ENCODE results near the gene CASD1.

- TF ChIP-seq GATA2 (IDR thresholded peaks at IDR 0.05; ENCODE audit: low read depth, low read length) (no peak), GATA3 (IDR thresholded peaks at IDR 0.05; ENCODE audit: low read depth, low read length) (no peak)
These were observed 81.0 kb downstream of the CASD1 start for GRCh38 chr7:94590526-94591162.

Data from SH-SY5Y (cell line).